NCI-H774 (cell line): Measurements from ENCODE around the gene KCNH4.
"Not testable (repeated sequence)": the region's sequence is repeated elsewhere in the genome, so short reads cannot be mapped to it uniquely, and the experiment has no call there.

Source experiments
- DNase-seq: peaks from one replicate; lab custom pipeline; 2025; lab: John Stamatoyannopoulos, UW

Gene KCNH4

DNA sequence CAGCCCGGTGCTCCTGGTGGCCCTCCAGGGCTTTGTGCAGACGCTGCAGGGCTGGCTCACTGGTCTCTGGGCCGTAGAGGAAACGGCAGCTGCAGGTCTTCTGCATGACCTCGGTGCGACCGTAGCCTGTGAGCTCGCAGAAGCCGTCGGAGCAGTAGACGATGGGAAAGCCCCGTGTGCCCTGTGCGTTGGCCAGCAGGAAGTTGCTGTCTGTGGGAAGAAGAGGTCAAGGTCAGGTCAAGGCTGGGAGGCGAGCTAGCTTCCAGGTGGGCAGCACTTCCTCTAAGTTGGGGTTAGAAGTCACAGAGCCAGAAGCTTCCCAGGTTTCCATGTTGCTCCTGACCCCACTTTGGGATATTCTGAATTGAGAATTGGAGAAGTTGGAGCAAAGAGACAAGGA, 2.1 kb downstream of the KCNH4 start:
- DNase-seq, result no peak

- no peak for DNase-seq
These were observed 3.3 kb downstream of the KCNH4 start for GRCh38 chr17:42177684-42178083.

DNA sequence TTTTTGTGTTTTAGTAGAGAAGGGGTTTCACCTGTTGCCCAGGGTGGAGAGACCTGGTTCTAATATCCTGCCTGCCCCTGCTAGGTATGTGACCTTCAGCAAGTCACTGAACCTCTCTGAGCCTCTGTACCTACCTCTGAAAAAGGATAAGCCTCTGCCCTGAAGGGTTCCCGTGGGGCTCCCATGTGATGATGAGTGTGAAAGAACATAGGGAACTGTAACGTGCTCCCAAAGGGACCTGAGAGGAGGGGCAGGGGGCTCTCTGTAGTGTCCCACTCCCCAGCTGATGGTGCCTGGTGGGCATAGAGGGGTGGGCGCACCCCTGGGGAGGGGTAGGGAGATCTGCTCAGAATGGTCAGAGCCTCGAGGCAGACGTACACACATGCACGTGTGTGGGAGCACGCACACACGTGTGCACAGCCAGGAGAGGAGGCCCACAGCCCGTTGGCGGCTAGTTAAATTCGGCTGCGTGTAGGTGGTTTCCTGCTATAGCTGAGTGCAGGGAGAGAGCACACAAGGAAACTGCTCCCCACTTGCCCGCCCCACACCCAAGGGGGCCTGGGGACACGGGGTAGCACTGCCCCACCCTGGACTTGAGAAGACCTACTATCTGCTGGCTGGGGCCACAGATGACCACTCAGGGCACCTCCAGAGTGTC, 6.7 kb downstream of the KCNH4 start:
- no peak for DNase-seq

GRCh38 chr17:42171831-42172230, 9.1 kb downstream of the KCNH4 start:
- no peak for DNase-seq

- DNase-seq, result no peak
These were observed 11.6 kb downstream of the KCNH4 start for GRCh38 chr17:42169351-42169750.

DNA sequence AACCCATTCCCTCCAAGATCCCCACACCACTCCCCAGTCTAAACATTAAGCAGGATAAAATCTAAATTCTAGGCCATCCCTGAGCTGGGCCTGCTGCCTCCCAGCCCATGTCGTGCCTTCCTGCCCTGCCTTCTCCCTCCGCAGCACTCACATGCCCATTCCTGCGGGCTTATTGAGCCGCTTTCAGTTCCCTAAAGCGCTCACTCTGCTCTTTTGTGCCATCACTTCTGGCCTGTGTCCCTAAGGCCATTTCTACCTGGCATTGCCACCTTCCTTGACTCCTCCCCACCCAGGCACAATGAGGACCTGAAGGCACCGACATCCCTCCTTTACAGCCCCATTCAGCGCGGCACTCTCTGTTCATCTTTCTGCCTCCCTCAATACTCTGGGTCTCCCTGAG, 13.1 kb downstream of the KCNH4 start:
- no peak for DNase-seq

DNA sequence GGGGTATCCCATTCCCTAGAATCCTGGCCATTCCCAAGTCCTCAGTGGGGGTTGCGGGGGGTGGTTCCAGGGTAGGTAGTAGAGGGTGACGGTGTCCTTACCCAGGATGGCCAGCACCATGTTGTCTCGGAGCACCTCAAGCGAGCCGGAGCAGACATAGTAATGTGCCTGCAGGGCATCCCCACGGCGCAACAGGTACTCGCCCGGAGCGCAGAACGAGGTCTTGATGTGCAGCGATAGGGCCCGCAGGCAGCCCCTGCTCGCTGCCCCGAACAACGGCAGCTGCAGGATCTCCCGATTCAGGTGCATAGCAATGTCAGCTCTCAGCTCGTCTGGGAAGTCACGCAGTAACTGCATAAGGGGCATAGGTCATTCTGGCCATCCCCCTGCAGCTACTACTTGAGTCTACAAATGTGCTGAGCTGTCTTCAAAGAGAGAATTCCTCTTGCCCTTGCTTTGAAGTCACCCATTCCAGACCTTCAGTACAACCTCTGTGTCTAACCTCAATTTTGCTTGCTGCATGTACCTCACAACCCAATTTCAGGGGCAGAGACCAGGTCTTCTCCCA, 14.7 kb downstream of the KCNH4 start:
- no peak for DNase-seq

GRCh38 chr17:42165751-42166150, 15.2 kb downstream of the KCNH4 start:
- no peak for DNase-seq

DNA sequence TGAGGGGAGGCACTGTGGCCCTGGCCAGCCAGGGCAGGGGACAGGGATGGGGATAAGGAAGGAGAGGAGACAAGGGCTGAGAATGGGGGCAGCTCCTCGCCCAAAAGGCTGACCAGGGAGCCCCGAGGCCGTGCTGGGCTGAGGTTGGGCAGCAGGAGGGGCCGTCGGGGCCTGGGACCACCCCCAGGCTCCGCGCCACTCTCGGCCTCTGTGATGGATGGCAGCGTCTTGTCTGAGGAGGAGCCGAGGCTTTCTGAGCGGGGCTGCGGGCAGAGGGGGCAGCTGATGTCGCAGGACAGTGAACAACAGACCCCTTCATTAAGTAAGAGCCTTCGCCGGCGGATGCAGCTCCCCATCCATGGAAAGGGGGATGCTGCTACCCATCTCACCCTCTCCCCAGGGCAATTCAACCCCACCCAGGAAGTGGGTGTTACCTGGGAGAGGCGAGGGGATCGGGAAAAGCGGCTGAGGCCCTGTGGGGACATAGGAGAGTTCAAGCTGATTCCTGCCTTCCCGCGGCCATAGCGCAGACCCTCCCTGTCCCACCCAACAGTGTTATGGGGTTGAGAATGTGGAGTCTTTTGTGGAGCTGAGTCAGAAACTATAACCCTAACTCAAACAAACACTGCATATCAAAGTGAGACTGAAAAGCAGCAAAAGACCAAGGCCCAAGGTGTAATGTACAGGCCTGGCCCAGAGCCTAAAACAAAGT, 17.1 kb downstream of the KCNH4 start:
- no peak for DNase-seq

DNA sequence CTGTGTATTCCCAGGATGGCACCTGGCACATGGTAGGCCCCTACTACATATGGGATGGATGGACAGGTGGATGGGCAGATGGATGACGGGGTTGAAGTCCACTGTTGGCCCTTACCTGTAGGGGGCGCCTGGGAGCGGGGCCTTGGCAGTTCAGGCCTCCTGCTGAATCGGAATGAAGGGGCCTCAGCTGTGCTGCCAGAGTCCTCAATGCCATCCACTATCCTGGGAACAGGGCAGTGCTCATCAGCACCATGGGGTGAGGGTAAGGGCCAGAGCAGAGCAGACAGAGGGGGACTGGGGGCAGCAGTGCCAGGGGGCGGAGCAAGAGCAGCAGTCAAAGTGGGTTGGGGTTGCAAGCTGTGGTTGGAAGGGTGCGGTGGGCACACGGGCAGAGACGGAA, 17.8 kb downstream of the KCNH4 start:
- DNase-seq, result no peak

DNA sequence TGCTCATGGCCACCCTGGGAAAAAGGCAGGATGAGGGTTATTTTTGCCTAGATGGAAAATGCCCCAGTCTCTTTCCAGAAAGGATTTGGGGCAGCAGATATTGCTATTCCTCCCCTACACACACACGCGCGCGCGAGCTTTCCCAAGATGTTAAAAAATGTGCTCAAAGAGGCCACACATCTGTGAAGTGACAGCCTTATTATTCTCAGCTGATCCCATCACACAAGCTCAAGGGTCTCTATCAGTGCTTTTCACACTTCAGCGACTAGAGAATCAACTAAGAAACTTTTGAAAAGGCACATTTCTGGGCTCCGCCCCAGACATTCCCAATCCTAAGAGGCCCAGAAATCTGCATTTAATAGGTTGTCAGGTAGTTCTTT, 20.4 kb downstream of the KCNH4 start:
- no peak for DNase-seq

DNA sequence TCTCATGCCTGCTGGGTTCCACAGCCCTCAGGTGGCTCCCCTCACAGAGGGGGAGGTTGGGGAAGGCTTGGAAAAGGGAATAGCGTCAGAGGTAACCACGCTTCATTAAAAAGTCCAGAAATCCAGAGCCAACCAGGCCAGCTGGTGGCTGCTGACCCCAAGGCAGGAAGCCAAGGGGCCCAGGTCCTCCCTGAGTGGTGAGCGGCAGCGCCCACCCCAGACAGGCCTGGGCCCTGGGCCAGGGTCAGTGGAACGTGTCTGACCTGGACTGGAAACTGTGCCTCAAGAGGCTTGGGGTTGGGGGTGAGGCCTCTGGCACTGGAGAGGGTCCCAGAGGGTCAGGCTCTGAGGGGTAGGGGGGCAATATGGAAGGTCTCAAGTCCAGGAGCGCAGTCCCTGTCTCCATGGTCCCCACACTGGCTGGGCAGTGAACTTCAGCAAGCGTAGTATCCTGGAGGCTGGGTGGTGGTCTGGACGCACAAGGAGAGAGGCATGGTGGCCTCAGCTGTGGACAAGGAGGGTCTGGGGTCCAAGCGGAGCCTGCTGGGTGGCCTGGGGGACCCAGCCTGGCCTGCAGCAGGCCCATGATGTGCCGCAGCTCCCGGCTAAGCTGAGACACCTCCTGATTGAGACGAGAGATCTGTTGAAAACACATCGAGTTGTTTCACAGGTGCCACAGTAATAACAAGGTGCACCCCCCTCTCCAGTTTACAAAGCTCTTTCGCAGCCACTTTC, 21.0 kb downstream of the KCNH4 start:
- no peak for DNase-seq

DNA sequence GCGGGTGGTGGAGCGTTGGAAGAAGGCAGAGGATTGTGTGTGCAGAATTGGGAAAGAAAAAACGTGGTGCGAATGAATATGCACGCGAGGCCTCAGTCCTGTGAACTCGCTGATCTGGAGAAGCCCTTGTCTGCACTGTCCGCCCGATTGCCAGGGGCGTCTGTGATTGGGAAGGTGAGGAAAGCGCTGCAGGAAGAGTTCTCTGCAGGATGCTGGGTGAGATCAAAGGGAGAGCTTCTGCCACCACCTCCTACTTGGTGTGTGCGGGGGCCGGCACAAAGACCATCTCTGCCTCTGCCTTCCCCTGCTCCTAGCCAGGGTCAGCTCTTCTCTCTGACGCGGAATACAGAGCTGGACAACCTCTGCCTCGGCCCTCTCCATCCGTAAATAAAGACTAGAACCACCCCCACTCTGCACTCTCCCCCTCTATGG, 25.3 kb downstream of the KCNH4 start:
- DNase-seq, result no peak

- DNase-seq, result no peak
These were observed 26.8 kb downstream of the KCNH4 start for GRCh38 chr17:42153919-42154742.

GRCh38 chr17:42146911-42147607, 33.9 kb downstream of the KCNH4 start:
- no peak for DNase-seq

GRCh38 chr17:42143138-42143537, 37.8 kb downstream of the KCNH4 start:
- DNase-seq, result not testable (repeated sequence)

DNA sequence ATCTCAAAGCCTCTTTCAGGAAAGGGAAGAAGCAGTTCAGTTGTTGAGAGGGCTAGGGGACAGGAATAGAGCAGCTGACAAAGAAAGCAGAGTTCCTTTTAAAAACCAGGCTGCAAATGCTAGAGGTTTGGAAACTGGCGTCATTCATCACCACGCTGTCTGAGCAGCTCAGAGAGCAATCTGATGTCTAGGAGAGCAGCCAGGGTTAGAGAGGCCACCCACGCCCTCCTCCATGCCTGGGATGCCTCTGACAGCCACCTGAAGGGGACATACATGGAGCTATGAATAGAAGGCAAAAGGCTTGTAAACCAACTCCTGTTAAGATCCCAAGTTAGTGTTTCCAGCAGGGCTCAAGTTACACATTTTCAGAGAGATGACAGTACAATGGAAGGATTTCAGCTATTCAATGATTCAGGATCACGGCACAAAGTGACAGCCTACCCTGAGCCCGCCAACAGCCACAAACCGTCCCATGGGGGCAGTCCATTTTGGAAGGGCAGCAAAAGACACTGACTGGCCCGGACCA, 38.5 kb downstream of the KCNH4 start:
- no peak for DNase-seq

- no peak for DNase-seq
These were observed 39.6 kb downstream of the KCNH4 start for GRCh38 chr17:42141382-42141781.

DNA sequence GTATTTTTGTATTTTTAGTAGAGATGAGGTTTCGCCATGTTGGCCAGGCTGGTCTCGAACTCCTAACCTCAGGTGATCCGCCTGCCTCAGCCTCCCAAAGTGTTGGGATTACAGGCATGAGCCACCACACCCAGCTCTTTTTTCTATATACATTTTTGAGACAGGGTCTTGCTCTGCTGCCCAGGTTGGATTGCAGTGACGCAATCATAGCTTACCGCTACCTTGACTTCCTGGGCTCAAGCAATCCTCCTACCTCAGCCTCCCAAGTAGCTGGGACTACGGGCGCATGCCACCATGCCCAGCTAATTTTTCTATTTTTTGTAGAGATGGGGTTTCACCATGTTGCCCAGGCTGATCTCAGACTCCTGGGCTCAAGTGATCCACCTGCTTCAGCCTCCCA, 40.3 kb downstream of the KCNH4 start:
- DNase-seq, result not testable (repeated sequence)

DNA sequence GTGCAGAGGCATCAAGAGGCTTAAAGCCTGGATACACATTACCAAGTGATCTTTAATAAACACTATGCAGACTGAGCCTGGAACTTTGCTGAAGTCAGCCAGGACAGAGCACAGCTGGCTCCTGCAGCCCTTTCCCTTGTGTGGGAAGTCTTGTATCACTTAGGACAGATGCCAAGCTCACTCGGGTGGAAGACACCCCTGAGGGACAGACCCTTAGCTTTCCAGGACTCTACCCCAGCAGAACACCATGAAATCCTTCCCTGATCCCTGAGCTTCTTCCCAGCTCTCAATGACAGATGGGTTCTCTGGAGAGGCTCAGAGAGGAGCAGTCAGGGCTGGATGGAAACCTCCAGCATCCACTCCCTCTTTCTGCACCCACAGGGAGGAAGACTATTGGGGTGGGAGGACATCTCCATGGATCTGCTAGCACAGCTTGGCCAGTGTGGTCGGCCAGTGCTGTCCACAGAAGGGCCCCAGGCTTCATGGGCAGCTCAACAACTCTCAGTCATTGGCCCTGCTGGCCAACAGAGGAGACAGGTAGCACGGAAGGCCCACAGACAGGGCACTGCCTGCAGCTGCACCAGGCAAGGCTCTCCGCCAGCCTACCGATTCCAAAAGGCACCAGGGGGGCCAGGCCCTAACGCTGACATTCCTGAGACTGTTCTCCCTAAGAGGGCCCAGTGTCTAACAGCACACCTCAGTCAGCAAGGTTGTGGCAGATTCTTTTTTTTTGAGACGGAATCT, 42.0 kb downstream of the KCNH4 start:
- DNase-seq, result no peak
